Ovary (tissue), 9 donors: Measurements from ENCODE around the gene CRACDL. TPM values are rescaled to one million over a fixed set of nuclear protein-coding genes. Genes with fewer than 3 reads are reported as not detected.

ENCODE experiments used
- DNase-seq, 5 donors: peaks; one replicate each; pipeline ENCODE4 v3.0.0-alpha.2; 2019 to 2020
- H3K27ac ChIP-seq, 2 donors: fragments of 200-600 bp; one replicate each; pipeline versions ENCODE4 v1.5.1 to v1.8.0; 2019 to 2022
- H3K27me3 ChIP-seq: fragments of 200-600 bp; one replicate; pipeline ENCODE4 v1.8.0; 2022
- H3K36me3 ChIP-seq: fragments of 200-600 bp; sonication (generic); one replicate; pipeline ENCODE4 v1.5.1; 2019
- H3K4me1 ChIP-seq: one replicate; pipeline ENCODE4 v1.8.1; 2013; ENCODE audit warnings: mild to moderate bottlenecking, moderate library complexity; ENCODE audit not compliant: insufficient read depth
- H3K4me3 ChIP-seq: fragments of 200-600 bp; sonication (generic); one replicate; pipeline ENCODE4 v1.5.1; 2017
- H3K9me3 ChIP-seq, 2 donors: fragments of 200-600 bp in 1 of 2; sonication (generic) in 1 of 2; one replicate each; pipeline versions ENCODE4 v1.5.1 to v1.8.1; 2013 to 2019; ENCODE audit warnings: mild to moderate bottlenecking in 1 of 2, moderate library complexity in 1 of 2
- EP300 ChIP-seq: sonication (generic); formaldehyde crosslinking; IDR thresholded peaks from one replicate; pipeline ENCODE4 v1.6.1; 2017; ENCODE audit warnings: antibody characterized with exemption
- POLR2A ChIP-seq: fragments of 450-650 bp; IDR thresholded peaks from one replicate; pipeline ENCODE4 v1.6.1; 2017; ENCODE audit warnings: antibody characterized with exemption, mild to moderate bottlenecking, moderate library complexity
- WGBS, 3 donors: extraction: QIAGEN DNeasy Blood & Tissue Kit in 1 of 3; methylation state at CpG; one replicate each; pipeline versions ENCODE4 v1.1.5 to v1.1.7; 2013 to 2017; 5-methylcytosine and 5-hydroxymethylcytosine counted together
- intact Hi-C, 4 donors: fragments of 100-400 bp; cut with DNase I; formaldehyde crosslinking; loops; one replicate each; pipeline versions ENCODE4 v1.11.0 to v1.15.1; 2022 to 2023
- polyA plus RNA-seq, 2 donors: library from polyadenylated mRNA; stranded (reverse); fragments of 200-250 nt in 1 of 2; fragments of 350-450 nt in 1 of 2; fragmentation: Illumina TruSeq in 1 of 2; extraction: RNeasy Lipid Tissue Mini Kit (QIAGEN cat#74804) in 1 of 2; gene quantifications; one replicate each; pipeline ENCODE4 v1.2.3, GENCODE V29; 2013 to 2014
- small RNA-seq: library from RNA; depleted of rRNA; stranded (forward); fragments of <200 nt; gene quantifications from one replicate; pipeline ENCODE3, GENCODE V24; 2016
- total RNA-seq, 7 donors: library from RNA; depleted of rRNA in 2 of 7; stranded (reverse); fragments of >200 nt in 2 of 7; fragmentation: NEBNext Ultra II Directional in 3 of 7; extraction: Animal tissue kit (Norgen Biotek cat#: 25700) in 3 of 7; gene quantifications; one replicate each; pipeline versions ENCODE4 v1.1.0 to v1.2.4, GENCODE V29; 2016 to 2023
- TF ChIP-seq, protein P1 (sequence below), 3 donors: fragments of 450-650 bp in 2 of 3; fragments of 200-600 bp in 1 of 3; IDR thresholded peaks; one replicate each; pipeline versions ENCODE4 v1.5.1 to v1.8.0; 2016 to 2022; ENCODE audit warnings: antibody characterized with exemption in 3 of 3, mild to moderate bottlenecking in 1 of 3
- donor health status: DM: no; HTN: no; CAD: no; lungs with moderate emphysema.
- donor health status: DM: no; HTN: no; CAD: no.
- donor health status: Bipolar disorder and iron deficiency.
- donor health status: DM: yes; HTN: yes; CAD: no.
- donor health status: DM: no; HTN: no; CAD: no.
- donor health status: DM: yes; HTN: yes; CAD: no.

The CRACDL gene
- total and polyA plus RNA-seq, 9 donors: 1.2 to 22.4 (median 2.7) TPM

- TF ChIP-seq, protein P1, sequence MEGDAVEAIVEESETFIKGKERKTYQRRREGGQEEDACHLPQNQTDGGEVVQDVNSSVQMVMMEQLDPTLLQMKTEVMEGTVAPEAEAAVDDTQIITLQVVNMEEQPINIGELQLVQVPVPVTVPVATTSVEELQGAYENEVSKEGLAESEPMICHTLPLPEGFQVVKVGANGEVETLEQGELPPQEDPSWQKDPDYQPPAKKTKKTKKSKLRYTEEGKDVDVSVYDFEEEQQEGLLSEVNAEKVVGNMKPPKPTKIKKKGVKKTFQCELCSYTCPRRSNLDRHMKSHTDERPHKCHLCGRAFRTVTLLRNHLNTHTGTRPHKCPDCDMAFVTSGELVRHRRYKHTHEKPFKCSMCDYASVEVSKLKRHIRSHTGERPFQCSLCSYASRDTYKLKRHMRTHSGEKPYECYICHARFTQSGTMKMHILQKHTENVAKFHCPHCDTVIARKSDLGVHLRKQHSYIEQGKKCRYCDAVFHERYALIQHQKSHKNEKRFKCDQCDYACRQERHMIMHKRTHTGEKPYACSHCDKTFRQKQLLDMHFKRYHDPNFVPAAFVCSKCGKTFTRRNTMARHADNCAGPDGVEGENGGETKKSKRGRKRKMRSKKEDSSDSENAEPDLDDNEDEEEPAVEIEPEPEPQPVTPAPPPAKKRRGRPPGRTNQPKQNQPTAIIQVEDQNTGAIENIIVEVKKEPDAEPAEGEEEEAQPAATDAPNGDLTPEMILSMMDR (IDR thresholded peaks at IDR 0.05): no peak
- no peak for TF ChIP-seq POLR2A
- TF ChIP-seq EP300: no peak
- no peaks in the 10 kb centered on the region for H3K36me3 ChIP-seq
- no peak overlapping the region for H3K4me3 ChIP-seq
- WGBS, 3 donors: 67 to 71% (median 70%) methylated on average over 13 of the region's 13 CpGs
- H3K4me1 ChIP-seq: no peaks in the 10 kb centered on the region
- H3K27me3 ChIP-seq: no peaks in the 10 kb centered on the region
- no peaks in the 10 kb centered on the region for H3K9me3 ChIP-seq
- DNase-seq: no peak
- H3K27ac ChIP-seq: no peak overlapping the region
- intact Hi-C loops: no loop called here
Observed at GRCh38 chr2:98748292-98749065, 187.5 kb downstream of the CRACDL start.

GRCh38 chr2:98747888-98748287 lies 188.1 kb downstream of the CRACDL start:
- WGBS, 3 donors: 66 to 67% (median 66%) methylated on average over 8 of the region's 8 CpGs
- H3K27ac ChIP-seq: no peak overlapping the region
- TF ChIP-seq, protein P1 (IDR thresholded peaks at IDR 0.05): no peak
- TF ChIP-seq POLR2A: no peak
- TF ChIP-seq EP300: no peak

GRCh38 chr2:98746426-98746825 lies 189.6 kb downstream of the CRACDL start:
- no peaks in the 10 kb centered on the region for H3K36me3 ChIP-seq
- H3K27me3 ChIP-seq: no peaks in the 10 kb centered on the region
- TF ChIP-seq, protein P1 (IDR thresholded peaks at IDR 0.05): no peak
- TF ChIP-seq EP300 (no peak), POLR2A (no peak)
- H3K9me3 ChIP-seq: no peaks in the 10 kb centered on the region
- no peak overlapping the region for H3K4me3 ChIP-seq
- intact Hi-C loops: no loop called here
- H3K4me1 ChIP-seq: no peaks in the 10 kb centered on the region
- no peak overlapping the region for H3K27ac ChIP-seq
- no peak for DNase-seq

More at GRCh38 chr2:98747888-98748287, 188.1 kb downstream of the CRACDL start:
- Histone ChIP-seq H3K4me1 (no peaks in the 10 kb centered on the region), H3K36me3 (no peaks in the 10 kb centered on the region), H3K27me3 (no peaks in the 10 kb centered on the region), H3K4me3 (no peak overlapping the region), H3K9me3 (no peaks in the 10 kb centered on the region)
- intact Hi-C loops: no loop called here
- DNase-seq: no peak

DNA sequence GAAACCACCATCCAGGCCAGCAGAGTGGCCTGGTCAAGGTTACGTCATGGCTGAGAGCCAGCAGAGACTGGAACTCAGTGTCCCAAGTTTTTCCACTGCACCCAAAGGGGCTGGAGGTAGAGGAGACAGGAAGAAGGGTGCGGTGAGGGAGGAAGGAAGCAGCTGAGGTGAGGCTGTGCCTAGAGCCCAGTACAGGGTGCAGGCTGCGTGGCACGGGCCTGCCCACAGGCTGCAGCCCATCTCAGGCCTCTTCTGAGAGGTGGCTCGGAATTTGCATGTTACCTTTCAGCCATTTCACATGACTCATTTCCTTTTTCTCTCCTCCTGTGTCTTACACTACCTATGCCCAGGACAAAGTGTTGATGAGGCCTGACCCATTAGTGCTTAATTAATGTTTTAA lies 191.4 kb downstream of the CRACDL start:
- no peak for DNase-seq
- no peaks in the 10 kb centered on the region for H3K36me3 ChIP-seq
- no peaks in the 10 kb centered on the region for H3K9me3 ChIP-seq
- H3K27me3 ChIP-seq: no peaks in the 10 kb centered on the region
- no peaks in the 10 kb centered on the region for H3K4me1 ChIP-seq
- H3K27ac ChIP-seq: no peak overlapping the region
- WGBS, 3 donors: 88 to 91% (median 91%) methylated on average over 5 of the region's 5 CpGs
- TF ChIP-seq POLR2A (no peak), EP300 (no peak)
- TF ChIP-seq, protein P1 (IDR thresholded peaks at IDR 0.05): no peak
- intact Hi-C loops: no loop called here
- H3K4me3 ChIP-seq: no peak overlapping the region

Small RNAs within 50 kb of the gene (small RNA-seq; reads per million reads assigned to genes)
- gene RNU4-84P (not detected), gene RNU7-46P (not detected)

Other genes with a start within 250 kb of the CRACDL start
- gene MGAT4A, start 205.1 kb downstream of the CRACDL start, total RNA-seq: 10 to 100 TPM in 5 of 7 donors, 1 to 10 TPM in 2; 8.3 to 14.7 (median 13.6) TPM
- gene MGAT4A, start 205.1 kb downstream of the CRACDL start, polyA plus RNA-seq: 1 to 10 TPM; 3.9 to 9.5 TPM
- gene C2orf15, start 205.5 kb upstream of the CRACDL start, total RNA-seq: 1 to 10 TPM in 2 of 7 donors, under 1 TPM in 5; 0.24 to 3.0 (median 0.86) TPM
- gene C2orf15, start 205.5 kb upstream of the CRACDL start, polyA plus RNA-seq: under 1 TPM; 0.68 to 0.78 TPM
- gene TSGA10, start 218.7 kb upstream of the CRACDL start, total RNA-seq: 10 to 100 TPM in 2 of 7 donors, 1 to 10 TPM in 5; 7.0 to 35.5 (median 8.7) TPM
- gene TSGA10, start 218.7 kb upstream of the CRACDL start, polyA plus RNA-seq: 1 to 10 TPM; 1.8 to 3.1 TPM
- 10 to 100 TPM in 3 of 7 donors, 1 to 10 TPM in 4; 6.2 to 12.3 (median 9.7) TPM for gene LIPT1, start 218.7 kb upstream of the CRACDL start, total RNA-seq
- 10 to 100 TPM; 13.4 to 14.6 TPM for gene LIPT1, start 218.7 kb upstream of the CRACDL start, polyA plus RNA-seq
- gene MITD1, start 244.8 kb upstream of the CRACDL start, total RNA-seq: 10 to 100 TPM; 16.0 to 26.1 (median 20.1) TPM
- gene MITD1, start 244.8 kb upstream of the CRACDL start, polyA plus RNA-seq: 10 to 100 TPM; 26.8 to 31.6 TPM
- 10 to 100 TPM; 18.7 to 29.0 (median 21.8) TPM for gene MRPL30, start 245.0 kb upstream of the CRACDL start, total RNA-seq
- 10 to 100 TPM; 18.8 to 43.8 TPM for gene MRPL30, start 245.0 kb upstream of the CRACDL start, polyA plus RNA-seq